ENCODE results near the gene XYLT1. TPM values are rescaled to one million over a fixed set of nuclear protein-coding genes. Genes with fewer than 3 reads are reported as not detected.
A peak's percentile ranks its signal among the peaks of the same experiment; 100 is the strongest.

XYLT1 gene
- total RNA-seq, 3 donors from 2014 or later, result 23.1 to 44.0 (median 34.1) TPM

DNA sequence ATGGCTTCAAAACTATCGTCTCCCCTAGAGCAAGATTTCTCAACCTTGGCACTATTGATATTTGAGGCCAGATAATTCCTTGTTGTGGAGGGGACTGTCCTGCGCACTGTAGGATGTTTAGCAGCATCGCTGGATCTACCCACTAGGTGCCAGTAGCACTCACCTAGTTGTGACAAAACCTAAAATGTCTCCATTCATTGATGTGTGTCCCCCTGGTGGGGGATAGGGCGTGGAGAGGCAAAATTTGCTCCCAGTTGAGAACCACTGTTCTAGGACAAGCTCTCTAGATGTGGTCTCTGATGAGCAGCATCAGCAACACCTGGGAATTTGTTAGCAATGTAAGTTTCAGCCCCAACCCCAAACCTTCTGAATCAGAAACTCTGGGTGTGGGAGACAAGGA is 259.0 kb downstream of the XYLT1 start:
- H3K4me3 ChIP-seq, result no peak overlapping the region
- no peak for ATAC-seq
- no peaks in the 10 kb centered on the region for H3K9me3 ChIP-seq
- peak in 1 of 3 donors; percentile 10 for DNase-seq
- intact Hi-C loops (cut with DNase I, micrococcal nuclease), result no loop called here
- H3K36me3 ChIP-seq (ENCODE audit: low read depth), result no peaks in the 10 kb centered on the region
- TF ChIP-seq, protein P1, sequence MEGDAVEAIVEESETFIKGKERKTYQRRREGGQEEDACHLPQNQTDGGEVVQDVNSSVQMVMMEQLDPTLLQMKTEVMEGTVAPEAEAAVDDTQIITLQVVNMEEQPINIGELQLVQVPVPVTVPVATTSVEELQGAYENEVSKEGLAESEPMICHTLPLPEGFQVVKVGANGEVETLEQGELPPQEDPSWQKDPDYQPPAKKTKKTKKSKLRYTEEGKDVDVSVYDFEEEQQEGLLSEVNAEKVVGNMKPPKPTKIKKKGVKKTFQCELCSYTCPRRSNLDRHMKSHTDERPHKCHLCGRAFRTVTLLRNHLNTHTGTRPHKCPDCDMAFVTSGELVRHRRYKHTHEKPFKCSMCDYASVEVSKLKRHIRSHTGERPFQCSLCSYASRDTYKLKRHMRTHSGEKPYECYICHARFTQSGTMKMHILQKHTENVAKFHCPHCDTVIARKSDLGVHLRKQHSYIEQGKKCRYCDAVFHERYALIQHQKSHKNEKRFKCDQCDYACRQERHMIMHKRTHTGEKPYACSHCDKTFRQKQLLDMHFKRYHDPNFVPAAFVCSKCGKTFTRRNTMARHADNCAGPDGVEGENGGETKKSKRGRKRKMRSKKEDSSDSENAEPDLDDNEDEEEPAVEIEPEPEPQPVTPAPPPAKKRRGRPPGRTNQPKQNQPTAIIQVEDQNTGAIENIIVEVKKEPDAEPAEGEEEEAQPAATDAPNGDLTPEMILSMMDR (IDR thresholded peaks at IDR 0.05), result no peak
- H3K4me1 ChIP-seq (ENCODE audit: low read depth), result no peaks in the 10 kb centered on the region

DNA sequence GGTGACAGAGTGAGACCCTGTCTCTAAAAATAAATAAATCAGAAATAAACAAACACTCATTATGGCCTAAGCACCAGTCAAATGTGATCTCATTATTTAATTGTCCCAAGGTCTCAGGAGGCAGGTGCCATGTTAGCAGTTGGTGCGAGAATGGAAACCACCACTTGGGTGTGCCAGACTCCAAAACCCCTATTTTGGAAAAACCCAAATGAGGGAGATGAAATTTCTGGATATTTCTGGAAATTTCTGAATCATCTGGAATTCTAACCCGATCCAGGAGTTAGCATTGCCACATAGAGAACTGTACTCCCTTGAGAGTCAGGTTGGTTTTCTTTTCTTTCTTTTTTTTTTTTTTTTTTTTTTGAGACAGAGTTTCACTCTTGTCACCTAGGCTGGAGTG is 264.0 kb downstream of the XYLT1 start:
- no peaks in the 10 kb centered on the region for H3K4me1 ChIP-seq (ENCODE audit: low read depth)
- TF ChIP-seq, protein P1 (IDR thresholded peaks at IDR 0.05), result no peak
- no peak for DNase-seq
- no peaks in the 10 kb centered on the region for H3K9me3 ChIP-seq
- intact Hi-C loops (cut with DNase I, micrococcal nuclease), result loop anchor here in 1 of 2 donors (10.0 kb wide), 1 partner anchor 258 kb away; no protein-coding TSS in a partner anchor
- no peaks in the 10 kb centered on the region for H3K36me3 ChIP-seq (ENCODE audit: low read depth)
- H3K4me3 ChIP-seq, result no peak overlapping the region
- no peak for ATAC-seq

DNA sequence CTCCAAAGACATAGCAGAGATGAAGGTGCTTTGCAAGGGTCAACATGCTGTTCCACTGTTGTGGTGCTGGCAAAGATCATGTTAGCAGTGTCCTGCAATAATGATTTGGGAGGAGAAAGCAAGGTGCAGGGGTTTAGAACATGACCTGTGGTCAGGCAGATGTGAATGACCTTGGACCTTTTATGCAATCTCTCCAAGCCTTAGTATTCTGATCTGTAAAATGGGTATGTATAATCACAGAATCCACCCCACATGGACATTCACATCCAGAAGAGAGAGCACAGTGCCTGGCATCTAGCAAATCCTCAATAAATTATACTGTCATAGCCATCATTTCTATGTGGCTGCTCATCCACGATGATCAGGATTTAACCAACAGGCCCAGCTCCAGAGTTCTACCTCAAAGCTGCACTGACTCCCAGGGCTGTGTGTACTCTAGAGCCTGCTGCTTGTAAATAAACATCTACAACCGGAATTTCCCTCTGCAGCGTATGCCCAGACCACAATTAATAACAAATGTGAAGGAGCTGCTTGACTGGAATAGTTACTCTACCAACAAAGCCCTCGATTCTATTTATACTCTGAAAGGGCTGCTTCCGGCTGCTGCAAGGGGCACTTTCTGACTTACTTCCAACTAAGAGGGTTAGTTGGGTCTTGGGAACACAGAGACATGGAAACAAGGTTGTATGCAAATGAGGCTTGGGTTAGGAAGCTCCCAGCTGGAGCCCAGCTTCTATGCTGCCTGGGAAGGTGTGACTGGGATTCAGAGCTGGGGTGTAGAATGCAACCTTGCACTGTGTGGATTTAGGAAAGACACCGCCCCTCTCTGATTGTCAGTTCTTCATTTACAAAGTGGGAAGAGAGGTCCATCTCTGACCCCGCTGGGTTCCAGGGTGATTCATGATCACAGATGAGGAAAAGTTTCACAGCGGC is 265.2 kb downstream of the XYLT1 start:
- no peak for DNase-seq
- TF ChIP-seq, protein P1 (IDR thresholded peaks at IDR 0.05), result no peak
- peak; percentile 23 for ATAC-seq
- no peaks in the 10 kb centered on the region for H3K9me3 ChIP-seq
- no peak overlapping the region for H3K4me3 ChIP-seq
- H3K36me3 ChIP-seq (ENCODE audit: low read depth), result no peaks in the 10 kb centered on the region
- intact Hi-C loops (cut with DNase I, micrococcal nuclease), result loop anchor here in 1 of 2 donors (10.0 kb wide), 1 partner anchor 259 kb away; no protein-coding TSS in a partner anchor
- no peaks in the 10 kb centered on the region for H3K4me1 ChIP-seq (ENCODE audit: low read depth)

DNA sequence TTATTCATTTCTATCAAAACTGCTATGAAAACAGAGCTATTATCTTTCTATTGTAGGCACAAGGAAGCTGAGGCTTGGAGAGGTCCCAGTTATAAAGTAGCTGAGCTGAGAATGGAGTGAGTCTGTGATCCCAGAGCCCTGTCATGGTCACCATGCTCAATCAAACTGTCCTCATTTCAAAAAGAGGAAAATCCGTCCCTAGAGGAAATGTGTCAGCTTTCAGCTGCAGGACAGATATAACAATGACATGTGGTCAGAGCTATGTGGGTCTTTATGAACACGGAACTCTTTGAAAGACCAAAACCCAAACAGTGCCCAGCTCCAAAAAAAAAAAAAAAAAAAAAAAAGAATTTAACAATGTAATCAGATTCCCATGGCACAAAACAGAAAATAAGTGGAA is 266.1 kb downstream of the XYLT1 start:
- no peak for ATAC-seq
- no peak for DNase-seq
- H3K4me3 ChIP-seq, result no peak overlapping the region
- intact Hi-C loops (cut with DNase I, micrococcal nuclease), result loop anchor here in 1 of 2 donors (10.0 kb wide), 1 partner anchor 260 kb away; no protein-coding TSS in a partner anchor
- no peaks in the 10 kb centered on the region for H3K9me3 ChIP-seq
- H3K36me3 ChIP-seq (ENCODE audit: low read depth), result no peaks in the 10 kb centered on the region
- H3K4me1 ChIP-seq (ENCODE audit: low read depth), result no peaks in the 10 kb centered on the region
- TF ChIP-seq, protein P1 (IDR thresholded peaks at IDR 0.05), result no peak

DNA sequence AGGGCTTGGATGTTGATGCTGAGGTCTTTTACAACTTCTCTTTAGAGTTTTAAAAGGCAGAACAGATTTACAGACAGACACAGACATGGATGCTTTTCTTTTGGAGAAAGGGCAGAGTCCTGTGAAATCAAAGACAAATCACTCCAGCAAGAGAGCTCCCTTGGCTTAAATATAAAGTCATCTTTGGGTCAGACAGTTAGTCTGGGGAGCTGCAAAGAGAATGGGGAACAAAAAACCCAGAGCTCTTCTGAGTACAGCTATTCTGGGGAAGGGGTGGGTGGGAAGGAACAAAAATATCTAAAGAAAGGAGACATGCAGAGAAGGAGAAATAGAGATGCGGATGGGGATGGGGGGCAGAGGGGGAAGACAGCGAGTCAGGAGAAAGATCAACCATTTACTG is 266.6 kb downstream of the XYLT1 start:
- intact Hi-C loops (cut with DNase I, micrococcal nuclease), result loop anchor here in 1 of 2 donors (10.0 kb wide), 1 partner anchor 261 kb away; no protein-coding TSS in a partner anchor

More for the DNA sequence above, 266.6 kb downstream of the XYLT1 start:
- Histone ChIP-seq H3K4me1 (ENCODE audit: low read depth) (no peaks in the 10 kb centered on the region), H3K9me3 (no peaks in the 10 kb centered on the region), H3K4me3 (no peak overlapping the region), H3K36me3 (ENCODE audit: low read depth) (no peaks in the 10 kb centered on the region)
- TF ChIP-seq, protein P1 (IDR thresholded peaks at IDR 0.05), result no peak
- ATAC-seq (no peak), DNase-seq (no peak)
